ENCODE data around the gene FAM13A.
"Not testable (repeated sequence)": the region's sequence is repeated elsewhere in the genome, so short reads cannot be mapped to it uniquely, and the experiment has no call there.

DNA sequence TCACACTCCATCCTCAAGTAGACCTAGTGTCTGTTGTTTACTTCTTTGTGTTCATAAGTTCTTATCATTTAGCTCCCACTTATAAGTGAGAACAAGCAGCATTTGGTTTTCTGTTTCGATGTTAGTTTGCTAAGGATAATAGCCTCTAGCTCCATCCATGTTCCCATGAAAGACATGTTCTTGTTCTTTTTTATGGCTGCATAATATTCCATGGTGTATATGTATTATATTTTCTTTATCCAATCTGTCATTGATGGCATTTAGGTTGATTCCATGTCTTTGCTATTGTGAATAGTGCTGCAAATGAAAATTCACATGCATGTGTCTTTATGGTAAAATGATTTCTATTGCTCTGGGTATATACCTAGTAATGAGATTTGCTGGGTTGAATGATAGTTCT lies 51.9 kb downstream of the FAM13A start:
- TF ChIP-seq EZH2 (optimal IDR thresholded peaks at IDR 0.05; ENCODE audit: low read depth, low read length) = not testable (repeated sequence)
- TF ChIP-seq, protein P1, sequence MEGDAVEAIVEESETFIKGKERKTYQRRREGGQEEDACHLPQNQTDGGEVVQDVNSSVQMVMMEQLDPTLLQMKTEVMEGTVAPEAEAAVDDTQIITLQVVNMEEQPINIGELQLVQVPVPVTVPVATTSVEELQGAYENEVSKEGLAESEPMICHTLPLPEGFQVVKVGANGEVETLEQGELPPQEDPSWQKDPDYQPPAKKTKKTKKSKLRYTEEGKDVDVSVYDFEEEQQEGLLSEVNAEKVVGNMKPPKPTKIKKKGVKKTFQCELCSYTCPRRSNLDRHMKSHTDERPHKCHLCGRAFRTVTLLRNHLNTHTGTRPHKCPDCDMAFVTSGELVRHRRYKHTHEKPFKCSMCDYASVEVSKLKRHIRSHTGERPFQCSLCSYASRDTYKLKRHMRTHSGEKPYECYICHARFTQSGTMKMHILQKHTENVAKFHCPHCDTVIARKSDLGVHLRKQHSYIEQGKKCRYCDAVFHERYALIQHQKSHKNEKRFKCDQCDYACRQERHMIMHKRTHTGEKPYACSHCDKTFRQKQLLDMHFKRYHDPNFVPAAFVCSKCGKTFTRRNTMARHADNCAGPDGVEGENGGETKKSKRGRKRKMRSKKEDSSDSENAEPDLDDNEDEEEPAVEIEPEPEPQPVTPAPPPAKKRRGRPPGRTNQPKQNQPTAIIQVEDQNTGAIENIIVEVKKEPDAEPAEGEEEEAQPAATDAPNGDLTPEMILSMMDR (IDR thresholded peaks at IDR 0.05; ENCODE audit: low read length) = not testable (repeated sequence)

Data from MM.1S (cell line).